ES-I3 (cell line): ENCODE measurements around the gene SYNGR3.
"Not testable (repeated sequence)": the region's sequence is repeated elsewhere in the genome, so short reads cannot be mapped to it uniquely, and the experiment has no call there.

Experiments used
- H3K36me3 ChIP-seq: 2 replicates; pipeline ENCODE4 v1.6.1; 2013; ENCODE audit warnings: mild to moderate bottlenecking, low read length, control low read depth, moderate library complexity; ENCODE audit not compliant: insufficient read depth
- H3K4me1 ChIP-seq: 2 replicates; pipeline ENCODE4 v1.6.1; 2013; ENCODE audit warnings: mild to moderate bottlenecking, control low read depth, low read length; ENCODE audit not compliant: insufficient read depth
- H3K9ac ChIP-seq: 2 replicates; pipeline ENCODE4 v1.6.1; 2013; ENCODE audit warnings: low read depth, mild to moderate bottlenecking, low read length, moderate library complexity
- H3K9me3 ChIP-seq: 2 replicates; pipeline ENCODE4 v1.6.1; 2013; ENCODE audit warnings: mild to moderate bottlenecking, low read length, moderate library complexity; ENCODE audit not compliant: control insufficient read depth, insufficient read depth

SYNGR3 gene

GRCh38 chr16:2026461-2027023 is 36.8 kb downstream of the SYNGR3 start, which contains the start of gene NHERF2:
NHERF2 (plus strand) TSS chr16:2026902; CDS start chr16:2027006, 104 bp downstream.
- H3K4me1 ChIP-seq = peaks cover 6% of the 10 kb centered on the region; the same call in 1 of the 2 replicates
- H3K36me3 ChIP-seq = no peaks in the 10 kb centered on the region; the same call in 1 of the 2 replicates
- H3K9me3 ChIP-seq = no peaks in the 10 kb centered on the region
- H3K9ac ChIP-seq = peak within 1 kb of the TSS; percentile 49; the same call in 1 of the 2 replicates

GRCh38 chr16:2027024-2028010 is 37.5 kb downstream of the SYNGR3 start:
- H3K9me3 ChIP-seq = no peaks in the 10 kb centered on the region
- H3K4me1 ChIP-seq = peaks cover 10% of the 10 kb centered on the region; the same call in 1 of the 2 replicates
- H3K9ac ChIP-seq = peak overlapping the region; percentile 49; the same call in 1 of the 2 replicates
- H3K36me3 ChIP-seq = no peaks in the 10 kb centered on the region; the same call in 1 of the 2 replicates

- H3K4me1 ChIP-seq = peaks cover 18% of the 10 kb centered on the region; the same call in 1 of the 2 replicates
- H3K36me3 ChIP-seq = no peaks in the 10 kb centered on the region; the same call in 1 of the 2 replicates
- no peak overlapping the region for H3K9ac ChIP-seq
- H3K9me3 ChIP-seq = no peaks in the 10 kb centered on the region
Measured at GRCh38 chr16:2028146-2028545, 38.4 kb downstream of the SYNGR3 start.

GRCh38 chr16:2028620-2029220 is 39.0 kb downstream of the SYNGR3 start:
- no peaks in the 10 kb centered on the region for H3K9me3 ChIP-seq
- H3K4me1 ChIP-seq = peaks cover 22% of the 10 kb centered on the region; the same call in 1 of the 2 replicates
- H3K9ac ChIP-seq = no peak overlapping the region
- H3K36me3 ChIP-seq = no peaks in the 10 kb centered on the region; the same call in 1 of the 2 replicates

- peaks cover 21% of the 10 kb centered on the region; the same call in 1 of the 2 replicates for H3K4me1 ChIP-seq
Measured at GRCh38 chr16:2029350-2029749, 39.6 kb downstream of the SYNGR3 start.

GRCh38 chr16:2030036-2030435 is 40.3 kb downstream of the SYNGR3 start:
- H3K4me1 ChIP-seq = peaks cover 20% of the 10 kb centered on the region; the same call in 1 of the 2 replicates
- no peaks in the 10 kb centered on the region; the same call in 1 of the 2 replicates for H3K36me3 ChIP-seq
- H3K9ac ChIP-seq = no peak overlapping the region
- no peaks in the 10 kb centered on the region for H3K9me3 ChIP-seq

More at GRCh38 chr16:2029350-2029749, 39.6 kb downstream of the SYNGR3 start:
- H3K36me3 ChIP-seq = no peaks in the 10 kb centered on the region; the same call in 1 of the 2 replicates
- H3K9me3 ChIP-seq = no peaks in the 10 kb centered on the region
- no peak overlapping the region for H3K9ac ChIP-seq

GRCh38 chr16:2031081-2031577 is 41.4 kb downstream of the SYNGR3 start:
- H3K36me3 ChIP-seq = no peaks in the 10 kb centered on the region; the same call in 1 of the 2 replicates
- H3K4me1 ChIP-seq = peaks cover 20% of the 10 kb centered on the region; the same call in 1 of the 2 replicates
- H3K9ac ChIP-seq = no peak overlapping the region
- H3K9me3 ChIP-seq = no peaks in the 10 kb centered on the region

GRCh38 chr16:2032285-2033056 is 42.7 kb downstream of the SYNGR3 start:
- Histone ChIP-seq H3K9ac (no peak overlapping the region), H3K9me3 (no peaks in the 10 kb centered on the region), H3K36me3 (no peaks in the 10 kb centered on the region; the same call in 1 of the 2 replicates), H3K4me1 (peaks cover 20% of the 10 kb centered on the region; the same call in 1 of the 2 replicates)

- no peaks in the 10 kb centered on the region for H3K9me3 ChIP-seq
- no peak overlapping the region for H3K9ac ChIP-seq
- peaks cover 20% of the 10 kb centered on the region; the same call in 1 of the 2 replicates for H3K4me1 ChIP-seq
- no peaks in the 10 kb centered on the region; the same call in 1 of the 2 replicates for H3K36me3 ChIP-seq
Measured at GRCh38 chr16:2033057-2033908, 43.5 kb downstream of the SYNGR3 start.

- H3K9ac ChIP-seq, H3K9me3 ChIP-seq, H3K36me3 ChIP-seq: not testable (repeated sequence)
- H3K4me1 ChIP-seq = peaks cover 20% of the 10 kb centered on the region; the same call in 1 of the 2 replicates
Measured at GRCh38 chr16:2033909-2034695, 44.3 kb downstream of the SYNGR3 start.

GRCh38 chr16:2034696-2035430 is 45.1 kb downstream of the SYNGR3 start:
- H3K36me3 ChIP-seq = no peaks in the 10 kb centered on the region
- H3K4me1 ChIP-seq = peaks cover 20% of the 10 kb centered on the region; the same call in 1 of the 2 replicates
- H3K9ac ChIP-seq = no peak overlapping the region
- H3K9me3 ChIP-seq = no peaks in the 10 kb centered on the region
